A549 treated with Mapracorat at 1 μM for 4 hours (cell line): ENCODE results near the gene ZNF682. TPM values are rescaled to one million over a fixed set of nuclear protein-coding genes. Genes with fewer than 3 reads are reported as not detected.

Experiments used
- total RNA-seq: library from RNA; stranded (reverse); fragments of 200-300 nt; extraction: Qiagen RNA extraction; gene quantifications from 5 replicates; pipeline ENCODE4 v1.2.3, GENCODE V29; 2022

The ZNF682 gene
- not detected in 5 replicates for total RNA-seq

DNA sequence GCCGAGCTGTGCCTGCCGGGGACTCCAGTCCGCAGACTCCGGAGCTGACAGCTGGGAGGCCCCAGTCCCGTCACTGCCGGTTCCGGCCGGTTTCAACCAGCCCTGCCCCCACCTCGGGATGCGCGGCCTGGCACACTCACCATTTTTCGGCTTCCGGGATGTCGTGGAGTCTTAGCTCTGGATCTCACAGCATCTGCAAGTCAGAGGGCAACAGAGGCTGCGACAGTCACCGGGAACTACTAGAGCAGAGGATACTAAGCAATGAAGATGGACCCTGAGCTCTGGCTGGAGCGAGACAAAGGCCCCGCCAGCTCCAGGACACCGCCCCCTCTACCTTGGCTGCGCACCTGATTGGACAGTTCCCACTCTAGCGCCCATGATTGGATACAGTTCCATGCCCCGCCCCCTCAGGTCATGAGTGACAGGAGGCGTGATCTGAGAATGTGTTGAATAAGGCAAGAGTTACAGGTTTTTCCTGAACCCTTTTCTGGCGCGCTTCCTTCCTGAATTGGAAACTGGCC, at the start of gene ZNF682:
ZNF682 (minus strand) TSS at position 303 of the 521 bp plus-strand sequence; CDS start at position 143, 160 bp downstream.

DNA sequence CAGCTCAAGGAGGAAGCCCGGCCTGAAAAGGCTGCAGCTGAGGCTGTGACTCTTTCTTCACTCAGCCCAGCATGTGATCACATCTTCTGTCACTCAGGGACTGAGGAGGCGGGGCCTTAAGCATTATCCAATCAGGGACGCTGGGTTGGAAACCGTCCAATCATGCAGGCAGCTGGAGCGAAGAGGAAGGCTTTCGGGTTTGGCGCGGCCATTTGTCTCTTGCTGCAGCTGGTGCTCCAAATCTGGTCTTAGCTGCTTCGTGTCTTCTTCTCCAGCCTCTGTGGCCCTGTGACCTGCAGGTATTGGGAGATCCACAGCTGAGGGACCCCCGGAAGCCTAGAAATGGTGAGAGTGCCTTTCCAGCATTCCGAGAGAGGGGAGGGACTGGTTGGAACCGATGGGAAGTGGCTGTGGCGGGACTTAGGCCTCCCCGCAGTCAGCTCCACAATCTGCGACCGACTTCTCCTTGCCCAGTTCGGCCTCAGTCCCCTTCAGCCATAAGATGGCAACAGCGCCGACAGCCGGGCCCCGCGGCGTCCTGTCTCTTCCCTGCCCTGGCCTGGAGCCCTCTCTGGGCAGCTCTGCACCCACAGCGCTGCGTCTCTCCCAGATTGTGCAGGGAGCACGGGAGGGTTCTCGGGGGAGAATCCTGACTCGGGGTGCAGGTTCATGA, 38.6 kb upstream of the ZNF682 start, which contains the start of gene ZNF90:
ZNF90 (plus strand) TSS at position 210 of the 673 bp plus-strand sequence; CDS start at position 343, 133 bp downstream.

Other genes starting within 250 kb of the ZNF682 start
- 0.08 to 0.39 TPM (median 0.09 TPM) in 5 replicates for gene ZNF506, start 217.8 kb downstream of the ZNF682 start, total RNA-seq
- not detected in 5 replicates for gene ZNF253, start 173.6 kb downstream of the ZNF682 start, total RNA-seq
- gene ZNF93, start 138.6 kb downstream of the ZNF682 start, total RNA-seq = not detected in 5 replicates
- gene ZNF90, start 38.5 kb upstream of the ZNF682 start, total RNA-seq = not detected in 5 replicates
- gene ZNF486, start 127.7 kb upstream of the ZNF682 start, total RNA-seq = not detected in 5 replicates